ENCODE results near the gene DEFB132. TPM values are rescaled to one million over a fixed set of nuclear protein-coding genes. Genes with fewer than 3 reads are reported as not detected.
"Not testable (repeated sequence)": the region's sequence is repeated elsewhere in the genome, so short reads cannot be mapped to it uniquely, and the experiment has no call there.

Gene DEFB132
- total RNA-seq, 1 donor from 2014 or later, result not detected

DNA sequence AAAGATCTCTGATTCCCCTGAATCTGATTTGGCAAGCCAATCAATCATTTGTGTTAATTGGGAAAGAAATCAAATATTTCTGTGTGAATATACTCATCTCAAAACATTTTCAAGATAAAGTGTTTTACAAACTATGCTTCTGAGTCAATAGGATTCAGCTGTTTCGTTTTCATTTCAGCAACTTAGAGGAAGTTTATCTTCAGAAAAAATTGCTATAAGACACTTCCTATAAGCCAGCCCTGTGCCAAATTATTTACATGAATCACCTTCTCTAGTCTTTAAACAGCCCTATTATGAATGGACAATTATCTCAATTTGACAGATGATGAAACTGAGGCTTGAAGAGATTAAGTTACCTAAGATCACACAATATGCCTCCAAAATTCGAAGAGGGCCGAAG is 19.6 kb upstream of the DEFB132 start:
- Mint-ChIP-seq H3K27me3 (peaks cover 2% of the 10 kb centered on the region), H3K4me1 (peaks cover 19% of the 10 kb centered on the region), H3K4me3 (peak overlapping the region; percentile 72), H3K9me3 (no peaks in the 10 kb centered on the region), H3K27ac (peak overlapping the region; percentile 82), H3K36me3 (ENCODE audit: low read depth) (no peaks in the 10 kb centered on the region)
- intact Hi-C loops (cut with micrococcal nuclease), result loop anchor here (1.0 to 2.0 kb wide), 3 partner anchors 29 to 87 kb away; partner anchors contain the start of gene SOX12
- DNase-seq, result no peak

DNA sequence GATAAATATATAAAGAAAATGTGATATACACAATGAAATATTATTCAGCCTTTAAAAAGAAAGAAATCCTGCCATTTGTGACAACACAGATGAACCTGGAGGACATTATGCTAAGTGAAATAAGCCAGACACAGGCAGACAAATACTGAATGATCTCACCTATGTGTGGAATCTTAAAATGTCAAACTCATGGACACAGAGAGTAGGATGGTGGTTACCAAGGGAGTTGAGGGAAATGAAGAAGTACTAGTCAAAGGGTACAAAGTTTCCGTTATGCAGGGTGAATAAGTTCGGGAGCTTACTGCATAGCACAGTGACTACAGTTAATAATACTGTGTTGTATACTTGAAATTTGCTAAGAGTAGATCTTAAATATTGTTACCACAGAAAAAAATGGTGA is 14.6 kb upstream of the DEFB132 start:
- DNase-seq, result no peak
- H3K4me3 Mint-ChIP-seq, result no peak overlapping the region
- H3K4me1 Mint-ChIP-seq, result peaks cover 8% of the 10 kb centered on the region
- H3K9me3 Mint-ChIP-seq, result peaks cover 5% of the 10 kb centered on the region
- H3K27me3 Mint-ChIP-seq, result peaks cover 9% of the 10 kb centered on the region
- no peaks in the 10 kb centered on the region for H3K36me3 Mint-ChIP-seq (ENCODE audit: low read depth)
- intact Hi-C loops (cut with micrococcal nuclease), result no loop called here
- H3K27ac Mint-ChIP-seq, result no peak overlapping the region

DNA sequence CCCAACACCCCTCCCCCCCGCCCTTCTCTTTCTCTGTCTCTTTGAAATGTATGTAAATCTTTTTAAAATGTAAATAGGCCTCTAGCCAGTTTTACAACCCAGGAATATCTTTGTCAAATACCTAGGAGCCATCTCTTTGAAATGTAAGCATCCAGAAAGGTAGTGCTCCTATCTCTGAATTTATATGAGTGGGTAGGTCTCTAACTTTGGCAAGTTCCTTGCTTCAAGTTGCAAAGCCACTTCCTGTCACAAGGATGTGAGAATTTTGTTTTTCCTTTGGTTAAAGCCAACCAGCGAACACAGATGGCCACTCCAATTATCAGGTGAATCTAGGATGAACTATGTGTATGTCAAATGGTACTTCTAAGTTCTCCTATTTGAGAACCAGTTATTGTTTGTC is 6.2 kb upstream of the DEFB132 start:
- H3K36me3 Mint-ChIP-seq (ENCODE audit: low read depth), result no peaks in the 10 kb centered on the region
- H3K4me1 Mint-ChIP-seq, result peaks cover 7% of the 10 kb centered on the region
- H3K9me3 Mint-ChIP-seq, result peaks cover 5% of the 10 kb centered on the region
- no peak for DNase-seq
- H3K27ac Mint-ChIP-seq, result no peak overlapping the region
- H3K27me3 Mint-ChIP-seq, result no peaks in the 10 kb centered on the region
- intact Hi-C loops (cut with micrococcal nuclease), result no loop called here
- no peak overlapping the region for H3K4me3 Mint-ChIP-seq

DNA sequence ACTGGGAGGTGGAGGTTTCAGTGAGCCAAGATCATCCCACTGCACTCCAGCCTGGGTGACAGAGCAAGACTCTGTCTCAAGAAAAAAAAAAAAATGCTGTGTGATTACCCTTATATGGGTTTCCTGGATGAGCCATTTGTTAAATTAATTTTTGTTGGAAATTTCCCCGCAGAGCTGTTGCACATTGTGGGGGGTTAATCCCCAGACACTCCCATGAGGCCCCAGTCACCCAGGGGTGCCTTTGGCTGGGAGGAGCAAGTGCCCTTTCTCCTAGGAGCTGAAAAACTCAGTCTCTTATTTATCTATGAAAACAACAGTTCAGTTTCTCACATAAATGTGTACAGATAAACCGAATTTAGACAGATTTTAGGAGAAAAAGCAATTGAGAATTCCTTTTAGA is 4.7 kb upstream of the DEFB132 start:
- H3K4me3 Mint-ChIP-seq, result no peak overlapping the region
- no peak overlapping the region for H3K27ac Mint-ChIP-seq
- no peaks in the 10 kb centered on the region for H3K36me3 Mint-ChIP-seq (ENCODE audit: low read depth)
- DNase-seq, result no peak
- intact Hi-C loops (cut with micrococcal nuclease), result no loop called here
- H3K9me3 Mint-ChIP-seq, result no peaks in the 10 kb centered on the region
- H3K27me3 Mint-ChIP-seq, result peaks cover 4% of the 10 kb centered on the region
- H3K4me1 Mint-ChIP-seq, result peaks cover 7% of the 10 kb centered on the region

DNA sequence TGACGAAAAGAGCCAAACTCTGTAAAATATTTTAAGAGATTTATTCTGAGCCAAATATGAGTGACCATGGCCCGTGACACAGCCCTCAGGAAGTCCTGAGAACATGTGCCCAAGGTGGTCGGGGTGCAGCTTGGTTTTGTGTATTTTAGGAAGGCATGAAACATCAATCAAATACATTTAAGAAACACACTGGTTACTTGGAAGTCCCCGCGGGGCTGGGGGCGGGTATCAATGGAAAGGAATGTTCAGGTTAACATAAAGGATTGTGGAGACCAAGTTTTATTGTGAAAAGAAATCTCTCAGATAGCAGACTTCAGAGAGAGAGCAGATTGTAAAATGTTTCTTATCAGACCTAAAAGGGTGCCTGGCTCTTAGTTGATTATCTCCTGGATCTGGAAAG is 4.1 kb upstream of the DEFB132 start:
- Mint-ChIP-seq H3K27ac (peak overlapping the region; percentile 49), H3K4me1 (peaks cover 10% of the 10 kb centered on the region)
- H3K4me3 Mint-ChIP-seq; intact Hi-C loops (cut with micrococcal nuclease); H3K36me3 Mint-ChIP-seq (ENCODE audit: low read depth); H3K27me3 Mint-ChIP-seq; DNase-seq; H3K9me3 Mint-ChIP-seq: not testable (repeated sequence)

DNA sequence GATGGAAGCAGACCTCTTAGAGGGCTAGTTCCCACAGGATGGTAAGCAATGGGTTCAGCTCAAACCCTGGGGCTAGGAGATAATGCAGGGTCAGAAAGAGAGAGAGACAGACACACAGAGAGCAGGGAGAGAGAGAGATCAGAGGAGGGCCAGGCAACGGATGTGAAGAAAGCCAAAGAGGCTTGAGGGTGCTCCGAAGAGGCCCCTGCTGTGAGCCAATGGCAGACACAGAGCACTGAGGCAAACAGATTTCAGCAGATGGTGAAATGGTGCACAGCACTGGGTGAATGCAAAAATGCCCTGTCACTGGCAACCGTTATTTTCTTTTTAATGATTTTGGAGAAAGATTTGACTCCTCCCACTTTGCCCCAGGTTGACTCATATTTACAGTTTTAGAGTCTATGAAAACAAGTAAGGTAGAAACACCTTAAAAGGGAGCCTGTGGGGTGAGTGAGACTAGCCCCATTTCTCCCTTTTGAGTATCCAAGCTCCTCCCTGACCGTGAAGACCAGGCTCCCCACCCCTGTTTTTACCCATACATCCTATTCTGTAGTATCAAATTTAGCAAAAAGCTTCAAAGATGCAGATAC is 840 bp downstream of the DEFB132 start:
- H3K27ac Mint-ChIP-seq, result no peak overlapping the region
- no peaks in the 10 kb centered on the region for H3K36me3 Mint-ChIP-seq (ENCODE audit: low read depth)
- peaks cover 13% of the 10 kb centered on the region for H3K4me1 Mint-ChIP-seq
- no peaks in the 10 kb centered on the region for H3K9me3 Mint-ChIP-seq
- no peak overlapping the region for H3K4me3 Mint-ChIP-seq
- DNase-seq, result no peak
- H3K27me3 Mint-ChIP-seq, result peaks cover 6% of the 10 kb centered on the region
- intact Hi-C loops (cut with micrococcal nuclease), result no loop called here

DNA sequence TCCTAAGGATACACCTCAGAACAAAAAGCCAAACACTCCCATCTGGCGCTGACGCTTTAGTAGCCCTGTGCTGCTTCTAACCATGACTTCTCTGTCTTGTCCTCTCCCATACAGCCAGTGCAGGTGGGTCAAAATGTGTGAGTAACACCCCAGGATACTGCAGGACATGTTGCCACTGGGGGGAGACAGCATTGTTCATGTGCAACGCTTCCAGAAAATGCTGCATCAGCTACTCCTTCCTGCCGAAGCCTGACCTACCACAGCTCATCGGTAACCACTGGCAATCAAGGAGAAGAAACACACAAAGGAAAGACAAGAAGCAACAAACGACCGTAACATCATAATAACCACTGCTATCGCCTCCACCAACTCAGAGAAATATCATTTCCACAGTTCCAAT is 1.4 kb downstream of the DEFB132 start:
- Mint-ChIP-seq H3K4me3 (no peak overlapping the region), H3K9me3 (no peaks in the 10 kb centered on the region), H3K4me1 (peaks cover 13% of the 10 kb centered on the region), H3K27ac (no peak overlapping the region), H3K27me3 (peaks cover 6% of the 10 kb centered on the region), H3K36me3 (ENCODE audit: low read depth) (no peaks in the 10 kb centered on the region)
- intact Hi-C loops (cut with micrococcal nuclease), result no loop called here
- DNase-seq, result no peak

DNA sequence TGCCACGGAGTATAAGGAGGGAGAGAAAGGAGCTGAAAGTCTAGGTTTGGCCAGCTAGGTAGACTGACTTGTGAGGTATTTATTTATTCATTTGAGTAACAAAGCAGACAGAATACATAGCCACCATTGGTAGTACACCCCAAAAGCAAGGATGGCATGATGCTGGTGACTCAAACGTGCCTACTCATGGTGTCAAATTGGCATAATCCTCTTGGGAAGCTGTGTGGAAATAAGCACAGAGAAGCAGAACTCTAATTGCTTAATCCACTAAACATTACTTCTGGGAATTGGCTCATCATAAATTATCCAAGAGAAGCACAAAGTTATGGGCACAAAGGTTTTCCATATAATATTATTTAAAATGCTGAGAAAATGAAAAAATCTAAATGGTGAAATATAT is 2.5 kb downstream of the DEFB132 start:
- DNase-seq, result no peak
- no peak overlapping the region for H3K27ac Mint-ChIP-seq
- H3K9me3 Mint-ChIP-seq, result no peaks in the 10 kb centered on the region
- intact Hi-C loops (cut with micrococcal nuclease), result no loop called here
- no peak overlapping the region for H3K4me3 Mint-ChIP-seq
- peaks cover 13% of the 10 kb centered on the region for H3K4me1 Mint-ChIP-seq
- H3K36me3 Mint-ChIP-seq (ENCODE audit: low read depth), result no peaks in the 10 kb centered on the region
- H3K27me3 Mint-ChIP-seq, result peaks cover 6% of the 10 kb centered on the region

DNA sequence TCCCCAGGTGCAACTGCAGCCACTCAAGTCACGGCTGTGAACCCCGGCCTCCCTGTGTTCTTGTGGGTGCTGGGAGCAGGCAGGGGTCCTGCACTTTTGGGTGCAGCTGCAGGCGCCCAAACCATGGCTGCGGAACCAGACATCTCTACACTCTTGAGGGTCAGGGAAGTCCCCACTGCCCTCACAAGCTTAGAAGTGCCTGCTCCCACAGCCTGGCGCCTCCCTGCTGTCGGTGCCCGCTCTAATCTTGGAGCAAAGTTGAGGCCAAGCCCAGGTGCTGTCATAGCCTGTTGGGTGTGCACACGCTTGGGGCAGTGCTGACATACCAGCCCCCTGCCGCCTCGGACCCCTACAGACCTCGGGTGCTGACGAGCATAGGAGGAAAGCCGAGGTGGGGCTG is 6.2 kb downstream of the DEFB132 start:
- H3K4me1 Mint-ChIP-seq, result peaks cover 18% of the 10 kb centered on the region
- DNase-seq, result no peak
- intact Hi-C loops (cut with micrococcal nuclease), result no loop called here
- H3K9me3 Mint-ChIP-seq, result no peaks in the 10 kb centered on the region
- H3K27ac Mint-ChIP-seq, result no peak overlapping the region
- no peak overlapping the region for H3K4me3 Mint-ChIP-seq
- peaks cover 13% of the 10 kb centered on the region for H3K27me3 Mint-ChIP-seq
- no peaks in the 10 kb centered on the region for H3K36me3 Mint-ChIP-seq (ENCODE audit: low read depth)

DNA sequence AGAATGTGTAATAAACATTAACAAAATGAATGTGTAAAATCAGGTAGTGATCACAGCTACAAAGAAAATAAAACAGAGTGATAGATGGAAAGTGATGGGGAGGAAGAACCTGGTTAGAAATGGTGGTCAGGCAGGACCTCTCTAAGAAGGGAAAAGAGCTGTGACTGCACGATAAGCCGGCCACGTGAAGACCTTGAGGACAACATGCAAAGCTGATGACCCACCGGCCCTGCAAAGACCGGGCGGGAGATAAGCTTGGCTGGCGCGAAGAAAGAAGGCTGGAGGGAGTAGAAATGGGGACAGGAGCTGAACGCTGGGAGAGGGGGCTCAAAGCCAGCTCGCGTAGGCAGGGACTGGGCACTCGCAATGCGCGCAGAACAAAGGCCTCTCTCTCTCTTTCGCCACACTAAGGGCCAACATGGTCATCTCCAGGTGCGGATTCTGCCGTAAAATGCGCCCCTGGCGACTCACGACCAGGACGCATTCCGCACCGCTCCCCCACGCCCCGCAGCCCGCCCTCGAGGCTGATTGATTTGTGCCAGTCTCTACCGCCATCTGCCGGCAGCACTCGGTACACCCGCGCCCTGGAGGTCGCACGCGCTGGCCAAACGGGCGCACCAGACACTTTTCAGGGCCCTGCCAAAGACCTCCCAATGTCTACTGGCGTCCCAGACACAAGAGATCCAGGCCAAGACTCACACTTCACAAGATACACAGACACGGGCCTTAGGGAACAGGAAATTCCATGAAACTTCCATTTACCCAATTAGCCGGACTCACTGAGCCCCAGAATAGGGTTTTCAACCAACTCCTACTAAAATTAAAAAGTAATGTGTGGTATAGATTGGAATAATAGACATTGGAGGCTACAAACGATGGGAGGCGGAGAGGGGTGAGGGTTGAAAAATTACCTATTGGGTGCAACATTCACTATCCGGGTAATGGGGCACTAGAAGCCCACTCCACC is 9.4 kb downstream of the DEFB132 start:
- Mint-ChIP-seq H3K4me1 (peaks cover 11% of the 10 kb centered on the region), H3K36me3 (ENCODE audit: low read depth) (no peaks in the 10 kb centered on the region), H3K27ac (peak overlapping the region; percentile 42), H3K9me3 (no peaks in the 10 kb centered on the region), H3K27me3 (peaks cover 10% of the 10 kb centered on the region), H3K4me3 (peak overlapping the region; percentile 80)
- DNase-seq, result peak; percentile 96
- intact Hi-C loops (cut with micrococcal nuclease), result loop anchor here (1.0 to 2.0 kb wide), 4 partner anchors 23 to 64 kb away; partner anchors contain the start of gene C20orf96

DNA sequence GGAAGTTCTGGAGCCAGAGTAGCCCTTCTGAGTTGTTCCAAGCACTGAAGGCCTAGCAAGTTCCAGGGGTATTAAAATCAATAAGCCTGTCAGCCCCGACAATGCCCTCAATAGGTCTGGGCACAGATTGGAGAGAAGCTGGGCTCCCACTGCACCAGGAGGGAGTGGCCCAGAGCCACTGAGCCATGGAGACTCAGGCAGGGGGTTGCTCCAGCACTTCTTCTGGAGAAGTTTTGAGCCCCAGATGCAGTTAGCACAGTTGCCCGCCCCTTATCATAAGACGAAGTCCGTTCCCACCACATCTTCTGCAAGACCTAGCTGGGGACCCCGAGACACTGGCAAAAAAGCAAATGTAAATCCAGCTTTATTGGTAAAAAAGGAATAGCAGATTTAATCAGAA is 13.0 kb downstream of the DEFB132 start:
- intact Hi-C loops (cut with micrococcal nuclease), result no loop called here
- no peaks in the 10 kb centered on the region for H3K36me3 Mint-ChIP-seq (ENCODE audit: low read depth)
- no peaks in the 10 kb centered on the region for H3K9me3 Mint-ChIP-seq
- DNase-seq, result no peak
- no peak overlapping the region for H3K27ac Mint-ChIP-seq
- H3K4me3 Mint-ChIP-seq, result no peak overlapping the region
- peaks cover 11% of the 10 kb centered on the region for H3K4me1 Mint-ChIP-seq
- H3K27me3 Mint-ChIP-seq, result peaks cover 9% of the 10 kb centered on the region

DNA sequence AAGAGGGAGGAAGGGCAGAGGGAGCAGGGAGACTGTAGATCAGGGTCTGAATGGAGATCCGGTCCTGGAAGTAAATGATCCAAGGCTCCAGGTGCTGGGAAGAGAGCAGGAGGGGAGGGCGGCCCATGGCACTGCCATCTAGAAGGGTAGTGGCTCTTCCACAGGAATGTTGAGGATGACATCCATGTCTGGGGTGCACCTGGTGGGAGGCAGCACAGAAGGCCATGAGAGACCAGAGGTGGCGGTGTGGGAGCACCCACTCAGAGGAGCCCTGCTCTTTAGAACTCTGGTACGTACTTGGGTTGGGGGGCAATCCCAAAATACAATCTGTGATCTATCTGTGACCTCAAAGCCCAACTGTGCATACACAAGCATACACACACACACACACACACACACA is 13.5 kb downstream of the DEFB132 start:
- Mint-ChIP-seq H3K4me1 (peaks cover 11% of the 10 kb centered on the region), H3K36me3 (ENCODE audit: low read depth) (peaks cover 3% of the 10 kb centered on the region), H3K27ac (no peak overlapping the region), H3K4me3 (no peak overlapping the region), H3K9me3 (no peaks in the 10 kb centered on the region), H3K27me3 (peaks cover 7% of the 10 kb centered on the region)
- intact Hi-C loops (cut with micrococcal nuclease), result no loop called here
- DNase-seq, result no peak

DNA sequence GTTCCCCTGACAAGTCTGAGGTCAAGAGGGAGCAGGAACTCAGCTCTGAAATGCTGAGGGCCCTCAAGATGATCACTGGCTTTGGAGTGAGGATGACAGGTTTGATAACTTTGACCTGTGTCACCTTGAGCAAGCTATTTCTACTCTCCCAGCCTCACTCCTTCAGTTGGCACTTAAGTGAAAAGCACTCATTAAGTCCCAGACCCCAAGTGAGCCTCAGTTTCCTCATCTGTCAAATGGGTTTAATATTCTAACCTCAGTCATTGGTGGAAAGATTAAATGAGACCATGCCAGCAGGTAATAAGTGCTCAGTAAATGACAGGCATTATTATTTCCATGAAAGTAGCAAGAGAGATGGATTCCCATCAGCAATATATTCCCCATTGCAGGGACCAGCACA is 14.0 kb downstream of the DEFB132 start:
- DNase-seq, result no peak
- Mint-ChIP-seq H3K27me3 (peaks cover 4% of the 10 kb centered on the region), H3K36me3 (ENCODE audit: low read depth) (peaks cover 6% of the 10 kb centered on the region), H3K27ac (no peak overlapping the region), H3K4me3 (no peak overlapping the region), H3K9me3 (no peaks in the 10 kb centered on the region), H3K4me1 (peaks cover 7% of the 10 kb centered on the region)
- intact Hi-C loops (cut with micrococcal nuclease), result no loop called here

DNA sequence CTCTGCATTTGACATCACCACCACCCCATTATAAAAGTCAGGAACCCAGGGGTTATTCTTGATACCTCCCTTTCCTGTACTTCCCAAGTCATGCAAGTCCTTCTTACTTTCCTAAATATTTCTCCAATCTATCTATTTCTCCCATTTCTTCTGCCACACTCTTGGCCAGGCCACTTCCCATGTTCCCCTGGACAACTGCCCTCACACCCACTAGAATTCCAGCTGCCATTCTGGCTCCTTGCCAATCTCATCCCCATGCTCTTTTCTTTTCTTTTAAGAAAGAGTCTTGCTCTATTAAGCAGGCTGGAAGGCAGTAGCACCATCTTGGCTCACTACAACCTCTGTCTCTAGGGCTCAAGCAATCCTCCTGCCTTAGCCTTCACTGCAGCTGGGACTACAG is 15.2 kb downstream of the DEFB132 start:
- Mint-ChIP-seq H3K27me3 (no peaks in the 10 kb centered on the region), H3K4me1 (no peaks in the 10 kb centered on the region), H3K4me3 (no peak overlapping the region), H3K9me3 (no peaks in the 10 kb centered on the region), H3K27ac (no peak overlapping the region), H3K36me3 (ENCODE audit: low read depth) (peaks cover 6% of the 10 kb centered on the region)
- intact Hi-C loops (cut with micrococcal nuclease), result no loop called here
- DNase-seq, result no peak

All from activated CD4-positive, alpha-beta T cell treated with anti-CD3 and anti-CD28 coated beads, Interleukin-2, amount 10 ng/mL, durations not matched to agents 24 days and 14 days (primary cell).